ENCODE results near the gene NFASC.

Gene NFASC

DNA sequence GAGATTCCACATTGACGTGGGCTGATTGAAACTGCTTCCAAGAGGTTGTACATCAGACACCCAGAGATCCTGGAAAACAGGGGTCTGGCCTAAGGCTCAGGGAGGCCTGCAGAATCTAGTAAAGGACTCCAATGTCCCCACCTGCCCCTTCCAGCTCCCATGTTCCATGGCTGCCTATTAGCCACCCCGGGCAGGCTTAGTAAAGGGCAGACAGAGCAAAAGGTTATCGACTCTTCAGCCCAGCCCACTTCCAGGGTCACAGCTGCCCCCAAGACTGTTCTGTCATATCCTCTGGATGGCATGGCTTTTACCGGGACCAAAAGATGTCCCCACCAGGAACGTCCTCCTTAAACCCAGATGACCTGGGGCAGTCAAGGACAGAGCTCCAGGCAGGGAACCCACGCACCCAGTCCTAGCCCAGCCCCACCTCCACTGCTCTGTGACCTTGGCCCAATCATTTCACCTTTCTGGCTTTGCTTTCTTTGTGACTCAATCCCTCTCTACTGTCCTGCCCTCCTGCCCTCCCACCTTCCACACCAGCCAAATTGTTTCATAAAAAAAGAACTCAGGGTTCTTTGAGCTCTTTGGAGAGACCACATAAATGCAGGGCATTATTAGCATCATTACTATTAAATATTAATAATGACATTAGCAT lies 167.6 kb downstream of the NFASC start:
- Histone ChIP-seq H3K9ac (no peak overlapping the region), H3K4me3 (no peak overlapping the region), H3K36me3 (no peaks in the 10 kb centered on the region), H3K27me3 (peaks cover 11 to 18% (median 15%) of the 10 kb centered on the region in 11 experiments), H3K4me1 (peaks cover 11 to 42% (median 35%) of the 10 kb centered on the region in 10 experiments; a peak in 18 of 20 replicates), H3K27ac (no peak overlapping the region), H4K20me1 (peaks cover 0 to 3% (median 0%) of the 10 kb centered on the region in 11 experiments; a peak in 3 of 22 replicates), H3K9me3 (replicated peaks in 1 of 11) (no peaks in the 10 kb centered on the region), H3K4me2 (no peak overlapping the region)
- no peak for TF ChIP-seq Cebpa-rat (IDR thresholded peaks at IDR 0.05)

DNA sequence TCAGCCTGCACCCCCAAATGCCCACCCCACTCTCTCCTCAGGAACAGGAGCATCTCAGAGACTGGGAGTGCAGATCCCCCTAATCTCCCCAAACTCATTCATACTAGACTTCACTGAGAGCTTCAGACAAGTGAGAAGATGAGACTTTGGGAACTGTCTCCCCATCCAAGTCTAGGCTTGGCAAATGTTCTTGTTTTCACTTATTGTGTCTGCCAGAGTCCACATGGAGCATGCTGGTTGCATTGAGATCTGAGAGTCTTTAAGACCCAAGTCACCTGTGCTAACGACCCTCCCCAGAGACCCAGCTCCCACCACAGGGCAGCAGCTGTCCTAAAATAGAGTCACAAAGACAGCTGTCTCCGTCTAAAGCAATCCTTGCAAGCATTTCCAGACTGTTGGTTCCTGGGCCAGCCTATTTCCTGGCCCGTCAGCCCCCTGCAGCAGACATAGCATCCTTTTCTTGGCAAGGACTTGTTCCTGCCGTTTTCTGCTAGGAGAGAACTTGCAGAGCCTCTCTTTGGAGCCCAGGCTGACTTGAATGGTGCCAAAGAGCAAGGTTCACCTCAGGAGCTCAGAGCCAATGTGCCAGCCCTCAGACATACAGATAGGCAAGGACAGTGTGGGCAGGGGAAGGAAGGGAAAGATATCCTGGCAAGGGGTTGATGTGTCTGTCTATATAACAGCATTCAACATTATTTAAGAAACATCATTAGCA lies 170.5 kb downstream of the NFASC start:
- 0 out of 22 replicates have a peak, but pooled peaks of 1 of the 11 experiments have one; percentile 3 for TF ChIP-seq Cebpa-rat (IDR thresholded peaks at IDR 0.05)
- peak overlapping the region in 2 of 11 experiments; percentile 13 to 63; a peak in 5 of 22 replicates for H3K27ac ChIP-seq
- no peaks in the 10 kb centered on the region for H3K9me3 ChIP-seq (replicated peaks in 1 of 11)
- H3K4me3 ChIP-seq: 0 out of 20 replicates have a peak overlapping the region, but pooled peaks of 1 of the 10 experiments have one; percentile 6
- H3K9ac ChIP-seq: peak overlapping the region in 2 of 11 experiments; percentile 1 to 42; a peak in 3 of 22 replicates
- no peaks in the 10 kb centered on the region for H3K36me3 ChIP-seq
- H3K4me1 ChIP-seq: peaks cover 14 to 53% (median 42%) of the 10 kb centered on the region in 10 experiments; a peak in 18 of 20 replicates
- H4K20me1 ChIP-seq: peaks cover 0 to 23% (median 0%) of the 10 kb centered on the region in 11 experiments; a peak in 5 of 22 replicates
- peaks cover 29 to 42% (median 37%) of the 10 kb centered on the region in 11 experiments for H3K27me3 ChIP-seq
- peak overlapping the region in 10 of 11 experiments; percentile 14 to 90 (median 80); a peak in 17 of 22 replicates for H3K4me2 ChIP-seq

DNA sequence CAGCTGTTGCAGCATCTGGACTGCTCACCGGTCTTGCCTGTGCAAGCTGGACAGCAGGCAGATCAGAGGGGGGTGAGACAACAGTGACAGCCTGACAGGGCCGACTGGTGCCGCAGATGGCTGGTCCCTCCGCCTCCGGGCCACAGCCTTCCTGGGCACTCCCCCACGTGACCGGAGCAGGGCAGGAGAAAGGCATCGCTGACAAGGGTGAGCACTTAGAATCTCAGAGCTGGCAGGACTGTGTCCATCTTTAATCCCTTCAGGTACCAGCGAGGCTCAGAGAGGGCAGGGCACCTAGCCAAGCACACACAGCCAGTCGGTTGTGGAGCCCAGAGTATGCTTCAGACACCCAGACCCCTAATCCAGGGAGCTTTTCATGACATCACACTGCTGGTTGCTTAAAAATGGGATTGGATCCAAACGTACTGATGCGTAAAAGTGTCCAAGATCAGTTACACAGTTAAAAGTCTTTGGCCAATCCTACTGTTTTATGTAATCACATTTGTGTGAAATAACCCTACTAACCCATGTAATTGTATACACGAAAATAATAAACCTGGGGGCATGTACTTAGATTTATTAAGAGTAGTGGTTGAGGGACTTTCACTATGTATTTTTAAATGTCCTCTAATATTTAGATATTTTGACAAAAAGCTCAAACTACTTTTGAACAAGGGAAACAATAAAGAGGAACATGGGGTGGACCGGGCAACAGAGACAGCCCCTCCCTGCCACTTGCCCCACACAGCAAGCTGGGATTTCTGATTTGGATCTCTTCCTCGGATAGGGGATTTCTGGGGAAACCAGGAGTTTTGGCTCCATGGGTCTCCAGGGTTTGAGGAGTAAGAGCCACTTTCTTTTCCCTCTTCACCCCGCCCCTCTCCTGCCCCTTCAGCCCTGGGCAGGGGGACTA lies 171.6 kb downstream of the NFASC start:
- Histone ChIP-seq H3K4me1 (peaks cover 14 to 64% (median 53%) of the 10 kb centered on the region in 10 experiments; a peak in 18 of 20 replicates), H3K4me3 (0 out of 20 replicates have a peak overlapping the region, but pooled peaks of 1 of the 10 experiments have one; percentile 6), H3K27ac (peak overlapping the region in 1 of 11 experiments; percentile 63; a peak in 3 of 22 replicates), H4K20me1 (peaks cover 0 to 26% (median 5%) of the 10 kb centered on the region in 11 experiments; a peak in 6 of 22 replicates), H3K4me2 (peak overlapping the region in 10 of 11 experiments; percentile 67 to 90 (median 81); a peak in 21 of 22 replicates), H3K36me3 (no peaks in the 10 kb centered on the region), H3K27me3 (peaks cover 29 to 42% (median 37%) of the 10 kb centered on the region in 11 experiments), H3K9me3 (replicated peaks in 1 of 11) (no peaks in the 10 kb centered on the region), H3K9ac (peak overlapping the region in 2 of 11 experiments; percentile 1 to 42; a peak in 2 of 22 replicates)
- no peak for TF ChIP-seq Cebpa-rat (IDR thresholded peaks at IDR 0.05)

DNA sequence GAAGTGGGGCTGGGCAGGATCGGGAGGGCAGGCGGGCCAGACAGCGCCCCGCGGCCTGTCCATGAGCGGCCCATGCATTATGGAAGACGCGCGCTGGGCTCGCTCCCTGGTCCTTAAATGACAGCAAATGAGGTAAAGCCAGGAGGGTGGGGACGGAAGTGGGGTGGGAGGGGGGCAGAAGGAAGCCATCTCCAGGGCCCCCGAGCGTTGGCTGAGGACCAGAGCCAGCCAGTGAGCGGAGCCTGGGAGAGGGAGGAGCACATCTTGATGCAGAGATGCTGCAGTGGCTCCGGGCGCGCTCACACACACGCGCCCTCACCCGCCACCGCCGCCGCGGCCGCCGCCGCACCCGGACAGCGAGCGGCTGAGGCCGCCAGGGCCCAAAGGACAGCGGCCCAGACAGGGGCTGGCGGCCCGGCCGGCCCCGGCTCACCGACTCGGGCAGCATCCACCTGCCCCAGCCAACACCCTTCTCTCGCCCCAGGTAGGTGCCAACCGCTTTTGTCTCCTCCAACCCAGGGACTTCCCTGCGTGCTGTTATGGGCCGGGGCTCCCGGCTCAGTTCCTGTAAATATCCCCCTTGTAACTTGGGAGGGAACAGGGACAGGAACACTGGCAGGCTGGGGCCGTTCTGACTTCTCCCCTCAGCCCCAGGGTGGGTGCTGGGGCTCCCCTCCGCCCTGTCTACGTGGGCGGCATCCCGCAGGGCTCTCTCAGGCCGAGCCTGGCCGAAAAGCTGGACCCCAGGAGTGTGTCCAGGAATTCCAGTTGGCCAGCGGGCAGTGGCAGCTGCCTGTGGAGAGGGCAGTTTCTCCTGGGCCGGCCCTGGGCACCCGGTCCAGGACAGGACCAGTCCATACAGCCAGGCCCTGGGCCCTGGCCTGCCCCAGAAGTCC lies 172.5 kb downstream of the NFASC start, which contains the start of gene CNTN2:
Gene CNTN2 (plus strand): TSS at position 302 of the 896 bp plus-strand sequence. CDS start 9,974 bp downstream, outside the sequence.
- Histone ChIP-seq H4K20me1 (peaks cover 0 to 32% (median 5%) of the 10 kb centered on the region in 11 experiments; a peak in 6 of 22 replicates), H3K9ac (peak within 1 kb of the TSS in 2 of 11 experiments; percentile 42 to 54; a peak in 2 of 22 replicates), H3K27ac (peak within 1 kb of the TSS in 1 of 11 experiments; percentile 63; a peak in 2 of 22 replicates), H3K27me3 (peaks cover 29 to 42% (median 37%) of the 10 kb centered on the region in 11 experiments), H3K36me3 (no peaks in the 10 kb centered on the region), H3K9me3 (replicated peaks in 1 of 11) (no peaks in the 10 kb centered on the region), H3K4me3 (peak within 1 kb of the TSS in 3 of 10 experiments; percentile 15 to 28 (median 19); a peak in 4 of 20 replicates), H3K4me1 (peaks cover 14 to 73% (median 62%) of the 10 kb centered on the region in 10 experiments; a peak in 18 of 20 replicates), H3K4me2 (peak within 1 kb of the TSS; percentile 52 to 90 (median 76); a peak in 21 of 22 replicates)
- TF ChIP-seq Cebpa-rat (IDR thresholded peaks at IDR 0.05): no peak

DNA sequence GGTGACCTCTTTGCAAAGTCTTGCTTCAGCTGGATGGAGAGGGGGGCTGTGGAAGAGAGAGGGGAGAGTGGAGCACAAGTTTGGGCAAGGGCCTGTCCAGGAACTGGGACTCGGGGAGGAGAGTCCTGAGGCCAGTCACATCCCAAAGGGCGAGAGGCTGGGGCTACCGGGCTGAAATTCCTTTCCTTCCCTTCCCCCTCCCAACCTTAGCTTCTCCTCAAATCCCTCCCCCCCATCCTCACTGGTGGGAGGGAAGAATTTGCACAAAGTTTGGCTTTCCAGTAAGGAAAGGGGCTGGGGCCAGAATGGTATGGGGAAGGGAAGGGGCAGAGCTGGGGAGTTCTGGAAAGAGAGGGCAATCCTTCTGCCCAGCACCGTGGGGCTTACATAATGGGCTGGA lies 173.2 kb downstream of the NFASC start:
- H3K4me2 ChIP-seq: peak overlapping the region in 8 of 11 experiments; percentile 63 to 90 (median 86); a peak in 16 of 22 replicates
- no peak overlapping the region; a peak in 1 of 20 replicates for H3K4me3 ChIP-seq
- H3K9me3 ChIP-seq (replicated peaks in 1 of 11): no peaks in the 10 kb centered on the region
- H3K27me3 ChIP-seq: peaks cover 29 to 42% (median 37%) of the 10 kb centered on the region in 11 experiments
- H3K27ac ChIP-seq: no peak overlapping the region
- no peak overlapping the region for H3K9ac ChIP-seq
- H3K36me3 ChIP-seq: no peaks in the 10 kb centered on the region
- H4K20me1 ChIP-seq: peaks cover 0 to 32% (median 5%) of the 10 kb centered on the region in 11 experiments; a peak in 5 of 22 replicates
- H3K4me1 ChIP-seq: peaks cover 14 to 79% (median 64%) of the 10 kb centered on the region in 10 experiments; a peak in 18 of 20 replicates
- no peak for TF ChIP-seq Cebpa-rat (IDR thresholded peaks at IDR 0.05)

DNA sequence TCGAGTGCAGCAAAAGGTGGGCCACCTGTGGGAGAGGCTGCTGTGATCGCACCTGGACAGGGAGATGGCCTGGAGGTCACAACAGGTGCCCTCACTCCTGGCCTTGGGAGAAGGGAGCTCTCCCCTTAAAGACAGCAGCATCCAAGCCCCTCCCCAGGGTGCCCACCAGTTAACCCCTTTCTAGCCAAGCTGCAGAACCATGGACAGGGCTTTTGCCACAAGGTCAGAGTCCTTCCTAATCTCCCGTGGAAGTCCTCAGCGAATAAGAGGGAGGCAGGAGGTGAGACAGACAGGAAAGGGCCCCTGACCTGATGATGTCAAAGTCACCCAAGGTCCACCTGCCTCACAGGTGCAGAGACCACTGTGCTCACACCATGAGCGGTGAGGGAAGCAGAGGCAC lies 174.1 kb downstream of the NFASC start:
- TF ChIP-seq Cebpa-rat (IDR thresholded peaks at IDR 0.05): no peak
- H3K4me1 ChIP-seq: peaks cover 14 to 72% (median 62%) of the 10 kb centered on the region in 10 experiments; a peak in 18 of 20 replicates

DNA sequence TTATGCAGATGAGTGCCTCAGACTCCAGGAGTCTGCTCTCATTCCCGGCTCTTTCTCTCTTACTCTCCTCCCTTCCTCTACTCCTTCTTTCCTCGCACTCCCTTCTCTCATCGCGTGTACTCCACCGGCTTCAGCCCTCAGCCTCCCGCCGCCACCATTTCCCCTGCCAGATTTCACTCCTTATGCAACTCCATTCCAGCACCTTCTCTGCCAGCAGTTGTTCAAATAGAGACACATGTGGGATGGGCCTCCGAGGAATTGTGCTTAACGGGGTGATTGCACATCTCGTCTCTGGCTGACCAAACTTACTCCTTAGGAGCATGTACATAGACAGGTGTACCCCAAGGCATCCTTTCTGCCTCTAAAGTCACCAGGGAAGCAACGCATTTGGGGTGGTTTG lies 174.5 kb downstream of the NFASC start:
- Histone ChIP-seq H3K9me3 (replicated peaks in 1 of 11) (no peaks in the 10 kb centered on the region), H3K27me3 (peaks cover 29 to 42% (median 37%) of the 10 kb centered on the region in 11 experiments), H3K4me3 (no peak overlapping the region), H3K36me3 (no peaks in the 10 kb centered on the region), H3K4me2 (no peak overlapping the region; a peak in 1 of 22 replicates), H3K4me1 (peaks cover 14 to 68% (median 58%) of the 10 kb centered on the region in 10 experiments; a peak in 18 of 20 replicates), H3K27ac (no peak overlapping the region), H4K20me1 (peaks cover 0 to 32% (median 5%) of the 10 kb centered on the region in 11 experiments; a peak in 5 of 22 replicates), H3K9ac (no peak overlapping the region)
- TF ChIP-seq Cebpa-rat (IDR thresholded peaks at IDR 0.05): no peak

More for the DNA sequence above, 174.1 kb downstream of the NFASC start:
- peaks cover 0 to 32% (median 5%) of the 10 kb centered on the region in 11 experiments; a peak in 5 of 22 replicates for H4K20me1 ChIP-seq
- H3K9me3 ChIP-seq (replicated peaks in 1 of 11): no peaks in the 10 kb centered on the region
- no peaks in the 10 kb centered on the region for H3K36me3 ChIP-seq
- no peak overlapping the region for H3K27ac ChIP-seq
- H3K9ac ChIP-seq: no peak overlapping the region
- no peak overlapping the region for H3K4me2 ChIP-seq
- peaks cover 29 to 42% (median 37%) of the 10 kb centered on the region in 11 experiments for H3K27me3 ChIP-seq
- no peak overlapping the region for H3K4me3 ChIP-seq

All from BLaER1 treated with 17β-estradiol and CSF1 and Interleukin-3, amounts not matched to agents 10 nM and 100 nM (cell line).